GM20000 (cell line): ENCODE data around the gene PI4KA.

ENCODE experiments used
- DNase-seq: peaks from one replicate; pipeline ENCODE4 v3.0.0; 2012; ENCODE audit warnings: low spot score
- TF ChIP-seq, protein P1 (sequence below): IDR thresholded peaks from 2 replicates; pipeline ENCODE4 v1.5.1; 2012; ENCODE audit warnings: mild to moderate bottlenecking, control low read depth; ENCODE audit errors: extremely low read depth, missing control alignments

The PI4KA gene

DNA sequence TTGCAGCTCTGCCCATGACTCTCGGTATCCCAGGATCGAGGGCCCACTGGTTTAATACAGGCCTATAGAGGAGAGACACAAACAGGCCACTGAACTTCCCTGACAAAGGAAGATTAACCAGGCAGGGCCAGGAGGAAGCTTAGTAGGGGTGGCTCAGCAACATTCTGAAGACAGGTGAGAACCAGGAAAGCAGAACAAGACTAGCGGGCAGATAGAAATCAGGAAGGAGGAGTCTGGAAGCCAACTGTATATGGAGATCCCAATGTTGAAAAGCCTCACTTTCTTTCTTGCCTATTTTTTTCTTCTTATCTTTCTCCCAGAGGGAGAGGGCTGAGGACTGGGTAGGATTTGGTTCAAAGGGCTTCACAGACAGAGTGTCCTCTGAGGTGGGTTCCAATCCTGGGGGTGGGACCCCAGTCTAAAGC, 5.4 kb downstream of the PI4KA start:
- TF ChIP-seq, protein P1, sequence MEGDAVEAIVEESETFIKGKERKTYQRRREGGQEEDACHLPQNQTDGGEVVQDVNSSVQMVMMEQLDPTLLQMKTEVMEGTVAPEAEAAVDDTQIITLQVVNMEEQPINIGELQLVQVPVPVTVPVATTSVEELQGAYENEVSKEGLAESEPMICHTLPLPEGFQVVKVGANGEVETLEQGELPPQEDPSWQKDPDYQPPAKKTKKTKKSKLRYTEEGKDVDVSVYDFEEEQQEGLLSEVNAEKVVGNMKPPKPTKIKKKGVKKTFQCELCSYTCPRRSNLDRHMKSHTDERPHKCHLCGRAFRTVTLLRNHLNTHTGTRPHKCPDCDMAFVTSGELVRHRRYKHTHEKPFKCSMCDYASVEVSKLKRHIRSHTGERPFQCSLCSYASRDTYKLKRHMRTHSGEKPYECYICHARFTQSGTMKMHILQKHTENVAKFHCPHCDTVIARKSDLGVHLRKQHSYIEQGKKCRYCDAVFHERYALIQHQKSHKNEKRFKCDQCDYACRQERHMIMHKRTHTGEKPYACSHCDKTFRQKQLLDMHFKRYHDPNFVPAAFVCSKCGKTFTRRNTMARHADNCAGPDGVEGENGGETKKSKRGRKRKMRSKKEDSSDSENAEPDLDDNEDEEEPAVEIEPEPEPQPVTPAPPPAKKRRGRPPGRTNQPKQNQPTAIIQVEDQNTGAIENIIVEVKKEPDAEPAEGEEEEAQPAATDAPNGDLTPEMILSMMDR = no peak
- no peak for DNase-seq

DNA sequence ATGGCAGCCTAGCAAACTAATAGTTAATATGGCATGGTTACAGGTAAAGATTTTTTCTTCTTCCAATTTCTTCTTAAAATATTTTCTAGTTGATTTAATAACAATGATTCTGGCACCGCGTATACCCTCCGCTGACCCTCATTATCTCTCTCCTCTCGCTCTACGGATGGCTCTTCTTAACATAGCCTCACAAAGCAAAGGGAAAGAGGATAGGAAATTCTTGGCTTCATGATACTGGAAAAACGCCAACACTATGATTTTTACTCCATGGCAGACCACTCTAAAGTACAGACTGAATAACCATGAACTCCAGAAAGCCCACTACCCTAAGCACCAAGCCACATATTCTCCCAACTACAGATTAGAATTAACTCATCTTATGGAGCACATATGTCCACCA, 6.1 kb downstream of the PI4KA start:
- no peak for DNase-seq
- TF ChIP-seq, protein P1 = no peak

DNA sequence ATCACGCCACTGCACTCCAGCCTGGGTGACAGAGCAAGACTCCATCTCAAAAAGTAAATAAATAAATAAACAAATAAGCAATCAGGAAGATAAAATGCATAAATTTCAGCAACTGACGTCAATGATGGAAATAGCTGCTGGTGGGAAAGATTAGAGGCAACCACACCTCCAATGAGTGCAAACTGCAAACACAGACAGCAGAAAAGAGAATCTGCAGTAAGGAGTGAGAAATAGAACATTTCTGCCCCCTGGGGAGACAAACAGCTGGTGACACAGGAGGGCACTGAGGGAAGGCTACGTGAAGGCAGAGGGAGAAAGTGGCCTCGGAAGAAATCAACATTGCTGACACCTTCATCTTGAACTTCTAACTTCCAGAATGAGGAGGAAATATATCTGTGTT, 6.5 kb downstream of the PI4KA start:
- DNase-seq = no peak
- TF ChIP-seq, protein P1 = no peak

DNA sequence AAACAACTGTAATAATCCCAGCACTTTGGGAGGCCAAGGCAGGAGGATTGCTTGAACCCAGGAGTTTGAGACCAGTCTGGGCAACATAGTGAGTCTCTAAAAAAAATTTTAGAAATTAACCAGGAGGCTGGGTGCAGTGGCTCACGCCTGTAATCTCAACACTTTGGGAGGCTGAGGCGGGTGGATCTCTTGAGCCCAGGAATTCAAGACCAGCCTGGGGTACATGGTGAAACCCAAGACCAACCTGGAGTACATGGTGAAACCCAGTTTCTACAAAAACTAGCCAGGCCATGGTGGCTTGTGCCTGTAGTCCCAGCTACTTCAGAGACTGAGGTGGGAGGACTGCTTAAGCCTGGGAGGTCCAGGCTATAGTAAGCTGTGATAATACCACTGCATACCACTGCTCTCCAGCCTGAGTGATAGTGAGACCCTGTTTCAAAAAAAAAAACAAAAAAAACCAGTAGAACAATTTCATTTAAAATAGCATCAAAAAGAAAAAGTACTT, 11.2 kb downstream of the PI4KA start:
- TF ChIP-seq, protein P1 = no peak
- no peak for DNase-seq

DNA sequence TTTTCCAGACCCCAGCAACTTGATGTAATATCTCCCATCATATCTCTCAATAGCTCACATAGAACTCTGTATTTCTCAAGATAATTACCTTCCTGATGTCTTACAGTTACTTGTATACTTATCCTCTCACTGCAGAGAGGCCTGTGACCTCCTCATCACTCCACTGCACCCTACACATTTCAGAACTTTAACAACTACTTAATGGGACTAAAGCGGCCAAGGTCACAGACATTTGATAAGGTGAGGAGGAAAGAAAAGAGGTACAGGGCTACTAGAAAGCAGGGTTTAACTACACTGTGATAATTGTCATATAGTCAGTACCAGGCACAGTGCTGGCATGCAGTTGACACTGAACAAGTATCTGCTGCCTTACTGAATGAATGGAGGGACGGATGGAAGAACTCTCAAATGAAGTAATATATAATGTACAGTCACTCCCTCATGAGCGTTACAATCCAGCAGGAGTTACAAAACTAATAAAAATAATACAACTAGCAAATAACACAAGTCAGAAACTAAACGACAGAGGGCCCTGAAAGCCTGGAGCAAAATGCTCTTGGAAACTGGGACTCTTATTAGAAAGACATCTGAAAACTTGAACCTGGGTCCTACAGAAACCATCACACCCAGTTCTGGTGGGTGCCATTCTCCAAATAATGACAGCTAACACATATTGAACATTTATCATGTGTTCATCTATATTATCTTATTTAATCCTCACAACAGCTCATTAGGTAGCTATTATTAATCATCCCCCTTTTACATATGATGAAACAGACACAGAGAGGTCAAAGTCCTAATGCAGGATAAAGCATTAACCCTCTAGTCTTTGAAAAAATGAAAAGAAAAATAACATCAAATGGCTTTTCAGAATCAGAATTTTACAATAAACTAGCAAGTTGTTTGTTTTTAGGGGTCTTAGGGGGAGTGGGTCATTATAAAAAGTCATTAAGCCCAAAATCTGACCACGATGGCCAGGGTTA, 14.3 kb downstream of the PI4KA start:
- DNase-seq = no peak
- TF ChIP-seq, protein P1 = no peak

DNA sequence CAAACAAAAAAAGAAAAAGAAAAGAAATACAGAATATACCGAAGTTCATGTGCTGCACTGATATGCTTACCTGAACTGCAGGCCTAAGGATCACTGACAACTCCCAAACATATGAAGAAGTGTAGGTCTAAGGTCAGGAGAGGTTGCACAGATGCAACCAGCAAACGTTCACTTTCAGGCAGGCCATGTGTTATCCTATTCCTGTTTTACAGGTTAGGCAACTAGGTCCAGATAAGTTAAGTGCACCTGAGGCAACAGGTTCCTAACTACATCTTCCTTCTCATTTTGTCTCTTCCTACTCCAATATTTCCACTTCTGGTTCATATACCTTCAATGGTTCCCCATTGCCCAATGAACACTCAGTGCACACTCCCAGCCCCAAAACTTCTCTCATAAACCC, 15.1 kb downstream of the PI4KA start:
- TF ChIP-seq, protein P1 = no peak
- no peak for DNase-seq

DNA sequence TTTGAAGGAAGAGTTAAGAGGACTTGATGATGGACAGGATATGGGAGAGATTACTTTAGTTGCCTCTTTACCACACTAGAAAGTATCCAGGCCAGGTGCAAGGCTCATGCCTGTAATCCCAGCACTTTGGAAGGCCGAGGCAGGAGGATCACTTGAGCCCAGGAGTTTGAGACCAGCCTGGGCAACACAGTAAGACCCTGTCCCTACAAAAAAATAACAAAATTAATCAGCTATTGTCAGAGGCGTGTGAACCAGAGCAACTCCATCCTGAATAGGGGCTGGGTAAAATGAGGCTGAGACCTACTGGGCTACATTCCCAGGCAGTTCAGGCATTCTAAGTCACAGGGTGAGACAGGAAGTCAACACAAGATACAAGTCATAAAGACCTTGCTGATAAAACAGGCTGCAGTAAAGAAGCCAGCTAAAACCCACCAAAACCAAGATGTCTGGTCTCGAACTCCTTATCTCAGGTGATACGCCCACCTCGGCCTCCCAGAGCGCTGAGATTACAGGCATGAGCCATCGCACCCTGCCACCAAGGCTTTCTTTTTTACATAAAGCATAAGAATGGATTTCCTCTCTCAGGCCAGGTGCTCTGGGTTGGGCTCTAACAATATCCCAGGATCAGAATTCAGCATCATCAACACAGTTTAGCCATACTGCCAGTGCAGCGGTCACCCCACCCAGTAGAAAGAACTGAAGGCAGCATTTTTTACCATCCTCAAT, 17.8 kb downstream of the PI4KA start:
- DNase-seq = no peak
- TF ChIP-seq, protein P1 = no peak
